HG03066 (cell line): ENCODE measurements around the gene SND1.

Experiments used
- ATAC-seq: cut with Tn5 transposase; IDR thresholded peaks from one replicate; pipeline ENCODE4 v1.9.1; 2021; ENCODE audit warnings: low read depth; ENCODE audit not compliant: unreplicated experiment

SND1 gene

DNA sequence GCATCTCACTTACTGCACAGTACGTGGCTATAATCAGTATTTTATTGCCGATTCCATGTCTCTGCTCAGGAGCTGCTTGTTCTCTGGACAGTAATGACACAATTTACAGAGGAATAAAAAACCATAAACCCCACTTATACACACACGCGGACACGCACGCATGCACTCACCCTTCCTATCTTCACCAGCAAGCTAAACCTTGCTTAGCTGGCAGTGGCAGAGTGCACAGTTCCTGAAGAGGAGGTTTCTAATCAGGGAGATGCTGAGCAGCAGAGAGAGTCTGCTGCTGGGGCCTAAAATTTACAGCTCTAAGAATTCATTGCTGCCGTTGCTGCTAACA lies 66.3 kb downstream of the SND1 start:
- ATAC-seq: no peak

DNA sequence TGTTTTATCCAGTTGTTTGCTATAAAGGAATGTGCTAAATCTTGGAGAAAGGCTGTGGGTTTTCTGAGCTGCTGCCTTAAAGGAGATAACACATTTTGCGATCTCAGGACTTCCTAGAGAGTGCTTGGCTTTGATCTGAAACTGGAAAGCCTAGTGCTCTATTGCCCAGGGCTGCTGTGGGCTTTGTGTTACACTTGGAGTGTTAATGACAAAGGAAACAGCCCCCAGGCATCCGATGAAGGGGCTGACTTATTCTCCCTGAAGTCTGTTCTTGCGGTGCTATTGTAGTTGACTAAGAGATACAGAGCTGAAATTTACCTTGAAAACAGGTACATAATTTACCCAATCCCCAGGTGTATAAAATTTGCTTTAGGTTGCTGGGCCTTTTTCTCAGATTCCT lies 74.5 kb downstream of the SND1 start:
- ATAC-seq: no peak

DNA sequence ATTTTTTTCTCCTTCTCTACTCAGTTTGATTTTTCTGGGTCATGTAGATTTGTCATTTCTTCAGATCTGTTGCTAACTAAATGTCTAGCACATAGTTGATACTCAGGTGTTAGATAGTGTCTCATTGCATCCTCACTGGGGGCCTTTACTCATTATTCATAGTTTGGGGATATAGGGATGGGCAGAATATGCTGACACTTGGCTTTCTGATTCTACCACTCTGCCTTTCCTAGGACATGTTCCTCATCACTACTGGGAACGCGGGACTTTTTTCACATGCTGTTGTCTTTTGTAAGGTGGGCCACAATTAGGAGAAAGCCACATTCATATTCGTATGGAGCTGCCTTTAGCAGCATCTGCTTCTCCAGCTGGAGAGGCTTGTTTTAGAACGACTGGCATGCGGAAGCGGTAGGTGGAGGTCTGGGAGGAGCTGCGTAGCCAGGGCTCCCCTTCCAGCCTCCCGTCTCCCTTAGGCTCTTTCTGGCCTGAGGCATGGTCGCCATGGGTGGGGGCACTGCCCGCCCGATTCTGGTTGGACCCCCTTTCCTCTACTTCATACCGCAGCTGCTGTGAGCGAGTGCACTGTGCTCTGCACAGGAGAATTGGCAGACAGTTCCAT lies 78.8 kb downstream of the SND1 start:
- ATAC-seq: no peak

DNA sequence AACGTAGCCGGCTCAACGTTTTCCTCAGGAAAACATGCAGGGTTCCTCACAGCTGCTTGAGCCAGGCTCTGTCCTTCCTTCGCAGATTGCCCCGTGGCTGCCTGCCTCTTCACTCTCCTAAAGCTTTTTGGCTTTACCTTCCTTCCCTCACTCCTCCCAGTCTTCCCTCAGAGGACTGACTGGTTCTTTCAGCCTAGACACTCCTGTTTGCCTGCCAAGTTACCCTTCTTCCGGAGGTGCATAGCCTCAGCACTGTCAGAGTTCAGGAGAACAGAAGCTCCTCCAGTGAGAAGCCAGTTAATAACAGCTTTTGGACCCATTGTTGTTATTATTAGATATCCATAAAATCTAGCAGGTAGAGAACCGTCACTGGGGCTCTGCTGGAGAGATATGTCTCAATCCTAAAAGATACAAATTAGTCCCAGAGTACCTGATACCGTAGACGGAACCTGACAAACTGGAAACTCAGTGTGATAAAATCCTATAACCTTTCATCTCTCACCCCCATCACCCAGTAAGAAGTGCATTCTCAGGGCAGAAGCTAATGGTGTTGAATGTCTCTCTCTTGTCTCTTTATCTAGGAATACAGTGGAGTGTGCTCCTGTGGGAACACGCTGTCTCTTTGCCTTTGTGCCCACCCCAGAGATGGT lies 79.6 kb downstream of the SND1 start:
- no peak for ATAC-seq

DNA sequence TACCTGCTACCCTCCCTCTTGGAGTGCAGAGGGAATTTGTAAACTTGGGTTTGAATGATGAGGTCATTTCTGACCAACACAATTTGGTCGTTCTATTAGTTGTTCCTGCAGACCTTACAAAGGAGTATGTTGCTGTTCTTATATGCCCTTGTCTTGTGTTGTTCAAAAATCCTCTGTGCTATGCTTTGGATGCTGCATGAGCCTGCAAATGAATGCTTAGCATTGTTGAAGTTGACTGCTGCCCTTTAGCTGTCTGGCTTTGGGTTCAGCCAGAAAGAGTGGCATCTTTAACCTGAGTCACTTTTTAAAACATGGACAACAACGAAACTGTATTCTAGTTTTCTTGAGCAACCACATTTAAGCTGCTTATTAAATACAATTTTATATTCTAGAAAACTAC lies 80.3 kb downstream of the SND1 start:
- no peak for ATAC-seq

DNA sequence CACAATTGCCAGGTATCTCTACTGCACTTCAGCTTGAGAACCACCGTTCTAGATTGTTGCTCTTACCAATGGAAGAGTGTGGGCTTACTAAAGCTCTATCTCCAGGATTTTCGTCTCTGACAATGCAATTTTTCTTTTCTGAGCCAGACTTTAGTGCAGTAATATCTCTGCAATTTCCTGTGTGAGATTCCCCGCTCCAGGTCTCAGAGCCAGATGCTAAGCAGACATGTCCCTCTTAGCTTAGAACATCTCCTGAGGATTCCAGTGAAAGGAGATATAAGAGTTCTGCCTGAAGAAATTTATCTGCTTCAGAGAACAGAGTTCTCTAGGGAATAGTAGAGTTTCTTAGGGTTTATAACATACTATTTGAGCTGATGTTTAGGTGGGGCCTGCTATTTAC lies 82.0 kb downstream of the SND1 start:
- ATAC-seq: no peak

DNA sequence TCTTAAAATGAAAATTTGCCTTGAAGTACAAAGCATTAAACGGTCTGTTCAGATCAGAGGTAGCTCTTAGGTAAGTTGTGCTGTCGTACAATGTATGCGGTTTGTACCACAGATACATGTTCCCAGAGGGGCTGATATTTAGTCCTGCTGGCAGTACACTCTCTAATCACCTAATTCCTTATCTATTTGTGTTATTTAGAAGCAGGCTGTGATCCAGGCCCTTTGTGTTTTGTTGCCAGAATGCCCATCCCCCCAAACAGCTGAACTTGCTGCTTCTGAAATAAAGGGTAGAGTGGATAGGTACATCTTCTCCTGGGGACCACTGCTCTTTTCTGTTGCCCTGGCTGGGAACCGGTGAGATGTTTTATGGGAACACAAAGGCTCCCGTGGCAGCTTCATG lies 84.5 kb downstream of the SND1 start:
- ATAC-seq: no peak

DNA sequence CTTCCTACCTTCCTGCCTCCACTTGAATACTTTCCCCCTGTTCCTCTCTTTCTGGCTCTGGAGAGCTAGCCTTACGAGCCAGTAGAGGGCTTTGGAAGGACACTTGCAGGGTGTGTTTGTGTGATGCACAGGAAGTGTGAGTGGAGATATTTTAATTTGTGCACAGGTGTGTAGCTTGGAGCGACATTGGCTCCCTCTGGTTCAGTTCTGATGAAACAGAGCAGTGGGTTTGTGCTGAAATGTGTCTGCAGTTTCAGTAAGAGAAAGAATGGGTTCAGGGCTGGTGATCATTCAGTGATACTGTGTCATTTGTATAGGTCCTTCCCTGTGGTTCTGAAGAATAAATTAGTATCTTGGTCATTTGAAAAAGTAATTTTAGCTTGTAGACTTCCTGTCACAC lies 86.9 kb downstream of the SND1 start:
- no peak for ATAC-seq

DNA sequence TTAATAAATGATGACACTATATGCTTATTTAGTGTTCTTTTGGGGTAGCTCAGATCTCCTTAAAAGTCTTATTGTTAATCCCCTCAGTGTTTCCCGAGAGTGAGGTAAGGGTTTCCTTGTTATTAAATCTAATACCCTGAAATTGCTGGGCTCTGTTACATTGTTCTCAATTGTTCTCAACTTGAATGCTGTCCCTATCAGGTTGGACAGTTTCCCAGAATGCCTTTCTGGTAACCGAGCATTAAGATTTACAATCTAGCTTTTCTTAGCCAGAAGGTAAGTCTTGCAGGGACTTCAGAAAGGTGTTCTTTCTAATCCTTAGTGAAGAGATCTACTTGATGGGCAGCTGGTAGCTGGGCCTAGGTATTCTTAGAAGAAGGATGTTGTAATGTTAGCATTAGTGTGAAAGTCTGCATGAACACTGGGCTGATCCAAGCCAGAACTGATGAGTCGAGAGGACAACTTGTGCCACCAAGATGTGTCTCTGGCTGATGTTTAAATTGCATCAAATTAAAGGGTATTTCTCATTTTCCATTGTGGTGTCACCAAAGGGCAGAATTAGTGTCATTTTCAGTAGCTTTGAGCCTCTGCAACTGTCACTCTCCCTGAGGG lies 89.9 kb downstream of the SND1 start:
- no peak for ATAC-seq

DNA sequence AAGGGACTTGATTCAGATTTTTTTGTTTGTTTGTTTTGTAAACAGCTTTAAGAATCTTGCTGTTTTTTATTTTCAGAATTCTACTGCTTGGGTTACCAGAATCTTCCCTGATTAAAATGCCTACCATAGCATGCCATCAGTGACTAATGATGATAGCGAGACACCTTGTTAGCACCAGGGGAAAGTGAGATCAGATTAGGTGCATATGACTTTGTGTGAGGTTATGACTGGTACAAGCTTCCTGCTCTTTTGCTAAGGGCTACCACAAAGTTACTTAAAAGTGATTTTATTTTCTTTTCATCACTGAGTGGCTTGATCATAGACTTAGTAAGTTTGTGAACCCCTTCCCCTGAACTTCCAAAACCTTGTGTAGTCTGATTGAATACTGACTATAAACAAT lies 93.5 kb downstream of the SND1 start:
- no peak for ATAC-seq

DNA sequence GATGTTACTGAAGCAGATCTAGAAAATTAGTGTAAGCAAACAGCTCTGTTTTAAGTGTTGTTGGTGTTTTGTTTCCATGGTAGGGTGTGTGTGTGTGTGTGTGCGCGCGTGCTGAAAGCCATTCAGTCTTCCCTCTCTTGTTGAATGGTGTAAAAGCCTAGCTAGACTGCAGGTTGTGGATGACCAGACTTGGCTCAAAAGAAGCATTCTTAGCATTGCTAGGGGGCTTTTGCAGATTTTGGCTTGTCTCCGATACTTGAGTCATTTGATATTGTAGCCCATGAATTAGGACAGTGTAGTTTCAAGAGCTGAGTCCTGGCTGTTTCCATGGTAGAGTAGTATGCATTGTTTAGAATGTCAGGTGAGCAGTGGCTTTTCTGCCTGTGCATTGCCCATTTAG lies 99.1 kb downstream of the SND1 start:
- ATAC-seq: no peak

DNA sequence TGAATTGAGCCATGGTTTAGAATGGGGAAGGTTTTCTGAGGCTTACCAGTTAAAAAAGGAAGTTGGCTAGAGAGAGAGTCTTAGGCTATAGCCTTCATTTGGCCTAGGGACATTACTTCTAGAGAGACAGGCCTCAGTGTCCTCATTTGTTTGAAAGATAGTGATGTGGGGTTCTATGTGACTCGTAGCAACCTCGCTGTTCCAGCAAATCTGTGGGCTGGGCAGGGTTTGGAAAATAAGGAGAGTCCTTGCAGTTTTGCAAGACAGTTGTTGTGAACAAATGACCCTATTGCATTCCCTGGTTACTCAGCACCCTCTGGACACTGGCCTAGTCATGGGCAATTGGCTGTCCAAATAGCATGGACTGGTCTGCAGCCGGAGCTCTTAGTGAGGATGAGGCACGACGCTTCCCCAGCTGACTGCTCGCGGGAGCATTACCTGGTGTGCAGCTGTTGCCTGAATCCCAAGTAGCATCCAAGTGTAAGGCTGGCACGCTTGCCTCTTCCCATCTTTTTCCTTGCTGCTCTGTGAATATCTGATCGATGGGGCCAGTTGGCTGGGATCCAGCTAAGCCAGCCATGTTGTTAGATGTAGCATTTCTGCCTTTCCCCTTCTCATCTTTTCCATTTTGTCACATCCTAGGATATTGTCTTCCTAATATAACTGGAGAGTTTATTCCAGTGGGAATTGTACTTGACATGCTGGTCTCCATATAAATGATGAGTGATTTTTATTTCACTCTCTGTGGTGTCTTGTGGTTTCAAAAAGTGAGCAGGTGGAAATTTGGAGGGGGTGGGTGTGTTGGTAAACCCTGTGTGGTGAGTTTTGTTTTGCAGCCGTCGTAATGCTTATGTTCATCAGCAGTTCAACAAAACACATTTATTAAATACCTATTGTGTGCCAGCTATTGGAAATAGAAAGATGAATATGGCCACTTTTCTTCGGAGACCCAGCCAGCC lies 99.8 kb downstream of the SND1 start:
- ATAC-seq: no peak

DNA sequence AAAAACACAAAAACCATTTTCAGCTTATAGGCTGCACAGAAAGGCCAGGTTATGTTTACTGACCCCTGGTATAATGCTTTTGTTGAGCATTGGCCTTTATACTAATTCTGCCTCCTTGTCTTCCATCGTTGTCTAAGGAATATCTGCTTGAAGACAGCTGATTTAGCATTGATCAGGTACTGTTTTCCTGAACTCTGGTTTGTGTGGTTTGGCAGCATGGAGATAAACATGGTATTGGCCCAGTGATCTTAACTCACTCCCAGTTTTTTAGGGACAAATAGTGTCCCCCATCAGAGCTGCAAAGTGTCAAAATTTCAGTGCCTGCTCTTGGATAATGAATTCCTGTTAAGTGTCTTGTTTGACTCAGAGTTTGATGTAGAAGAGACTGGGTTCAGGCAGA lies 100.8 kb downstream of the SND1 start:
- no peak for ATAC-seq

DNA sequence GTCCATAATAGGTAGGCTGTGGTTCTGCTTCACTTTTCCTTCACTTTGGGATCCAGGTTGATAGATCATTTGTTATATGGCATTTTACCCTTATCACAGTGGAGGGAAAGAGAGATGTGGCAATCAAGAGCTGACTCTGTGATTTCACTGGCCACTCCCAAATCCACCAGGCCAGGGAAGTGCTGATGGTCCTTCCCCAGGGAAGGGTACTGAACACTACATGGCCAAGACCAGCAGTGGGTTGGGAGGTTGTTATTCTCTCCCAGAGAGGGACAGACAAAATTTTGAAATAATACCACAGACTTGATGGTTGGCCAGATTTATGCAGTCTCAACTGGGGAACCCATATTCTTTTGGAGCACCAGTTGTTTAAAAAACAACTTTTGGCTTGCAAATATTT lies 102.5 kb downstream of the SND1 start:
- ATAC-seq: no peak

DNA sequence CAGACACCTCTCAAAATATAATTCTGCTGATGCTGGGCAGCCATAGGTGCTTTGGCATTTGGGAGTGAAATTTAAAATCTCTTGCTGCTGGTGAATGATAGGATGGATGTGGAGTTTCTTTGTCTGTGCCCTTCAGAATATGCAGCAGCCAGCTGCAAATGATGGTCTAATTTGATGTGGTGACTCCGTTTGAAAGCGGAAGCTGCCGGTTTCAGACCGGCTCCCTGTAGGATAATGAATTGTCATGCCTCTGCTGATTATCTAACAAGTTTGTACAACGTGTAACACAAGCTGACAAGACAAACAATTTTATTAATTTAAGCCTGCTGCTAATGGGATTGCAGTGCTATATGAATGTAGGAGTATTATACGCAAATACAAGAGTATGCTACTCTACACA lies 103.5 kb downstream of the SND1 start:
- no peak for ATAC-seq

DNA sequence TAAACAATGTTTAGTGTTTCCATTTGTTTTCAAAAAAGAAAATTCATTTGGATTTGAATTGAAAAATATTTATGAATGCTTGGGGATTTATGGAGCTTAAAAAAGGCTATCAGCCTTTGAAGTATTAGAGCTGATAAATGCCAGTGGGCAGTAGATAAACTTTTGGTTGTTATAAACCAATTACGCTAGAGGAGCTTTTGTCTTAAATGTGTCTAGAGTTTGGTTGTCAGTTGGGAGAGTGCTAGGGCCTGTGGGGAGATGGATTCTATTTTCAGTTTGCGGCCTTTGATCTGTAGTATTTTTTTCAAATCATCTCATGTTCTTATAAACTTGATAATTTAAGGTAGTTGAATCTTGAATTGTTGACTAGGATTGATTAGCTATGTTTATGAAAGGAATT lies 104.0 kb downstream of the SND1 start:
- no peak for ATAC-seq

DNA sequence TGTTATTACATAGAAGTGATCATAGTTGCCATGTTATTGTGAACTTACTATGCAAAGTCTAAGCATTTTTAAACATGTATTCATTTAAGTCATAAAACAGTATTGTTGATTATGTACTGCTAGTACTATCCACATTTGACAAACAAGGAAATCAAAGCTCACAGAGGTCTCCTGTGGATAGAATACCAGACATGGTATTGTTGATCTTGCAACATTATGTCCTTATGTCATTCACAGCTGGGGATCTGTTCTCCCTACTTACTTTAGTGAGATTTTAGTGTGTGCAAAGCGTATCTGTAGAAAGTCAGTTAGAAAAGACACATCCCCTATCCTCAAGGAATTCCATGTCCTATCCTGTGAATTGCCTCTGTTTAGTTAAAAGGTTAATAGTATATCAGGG lies 106.1 kb downstream of the SND1 start:
- no peak for ATAC-seq

DNA sequence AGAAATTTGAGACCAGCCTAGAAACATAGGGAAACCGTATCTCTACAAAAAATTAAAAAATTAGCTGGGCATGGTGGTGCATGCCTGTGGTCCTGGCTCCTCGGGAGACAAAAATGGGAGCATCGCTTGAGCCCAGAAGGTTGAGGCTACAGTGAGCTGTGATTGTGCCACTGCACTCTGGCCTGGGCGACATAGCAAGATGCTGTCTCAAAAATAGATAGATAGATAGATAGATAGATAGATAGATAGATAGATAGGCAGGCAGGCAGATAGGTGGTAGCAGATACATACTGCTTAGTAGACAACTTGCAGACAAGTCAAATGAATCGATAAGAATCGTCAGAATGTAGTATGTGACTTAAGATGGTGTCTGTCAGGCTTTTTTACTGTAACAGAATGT lies 106.9 kb downstream of the SND1 start:
- no peak for ATAC-seq

DNA sequence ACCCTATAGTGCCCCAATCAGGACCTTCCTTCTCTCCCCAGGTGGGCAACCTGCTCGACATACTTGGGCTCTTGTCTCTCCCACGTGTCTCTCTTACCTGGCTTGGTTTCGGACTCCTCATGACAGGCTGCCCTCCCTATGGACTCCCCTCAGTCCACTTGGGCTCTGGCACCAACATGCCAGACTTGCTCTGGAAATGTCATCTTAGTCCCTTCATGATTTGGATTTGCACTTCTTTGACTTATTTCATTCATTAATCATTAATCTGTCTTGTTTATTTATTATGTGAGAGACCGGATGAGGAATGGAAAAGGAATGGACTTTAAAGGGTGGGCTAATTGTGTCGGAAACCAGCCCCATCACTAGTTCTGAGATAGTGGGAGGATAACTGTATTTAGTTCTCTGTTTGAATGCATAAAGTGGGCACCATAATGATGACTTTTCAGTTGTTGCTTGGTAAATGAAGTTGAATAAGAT lies 108.0 kb downstream of the SND1 start:
- no peak for ATAC-seq

DNA sequence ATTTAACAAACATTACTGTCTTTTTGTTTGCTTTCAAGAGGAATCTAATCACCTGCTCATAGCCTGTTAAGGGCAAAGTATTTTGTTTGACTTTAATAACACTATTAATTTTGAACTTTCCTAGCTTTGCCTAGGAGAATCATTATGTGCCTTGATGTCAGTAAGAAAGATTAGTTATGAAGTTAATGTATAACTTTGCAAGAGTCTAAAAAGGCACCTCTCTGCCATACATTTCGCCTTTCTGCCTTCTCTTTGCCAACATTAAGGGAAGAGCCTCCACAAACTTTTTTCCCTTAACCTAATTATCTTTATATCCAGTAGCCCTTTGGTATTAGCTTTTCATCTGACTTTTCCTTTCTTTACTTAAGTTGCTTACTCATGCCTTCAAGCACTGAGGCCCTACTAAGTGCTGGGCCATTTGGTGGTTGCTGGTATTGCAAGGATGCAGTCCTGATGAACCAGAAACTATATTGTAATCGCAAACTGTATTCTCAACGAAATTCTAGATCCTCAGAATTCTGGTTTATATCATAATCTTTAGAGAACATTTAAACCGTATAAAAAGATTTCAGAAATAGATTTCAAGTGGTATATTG lies 108.5 kb downstream of the SND1 start:
- no peak for ATAC-seq

DNA sequence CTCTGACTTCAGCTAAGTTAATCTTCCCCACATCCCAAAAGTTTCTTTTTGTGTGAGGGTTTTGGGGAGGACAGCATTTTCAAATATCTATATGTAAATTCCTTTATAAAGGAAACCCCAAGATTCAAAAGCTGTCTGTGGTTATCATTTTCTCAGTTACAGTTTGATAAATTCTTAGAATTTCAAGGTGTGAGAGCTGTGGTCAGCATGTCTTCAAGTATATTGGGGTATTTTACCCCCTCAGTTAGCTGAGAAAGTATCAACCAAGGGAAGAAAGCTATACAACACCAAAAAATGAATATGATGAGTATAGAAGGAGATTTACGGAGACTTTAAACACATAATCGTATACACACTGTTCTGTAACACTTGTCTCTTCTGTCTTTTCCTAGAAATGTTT lies 109.2 kb downstream of the SND1 start:
- no peak for ATAC-seq
